SK-N-SH treated with all-trans-retinoic acid at 6 μM for 48 hours (cell line): ENCODE results near the gene MAGEA8.

Source experiments
- ARNTL ChIP-seq: fragments of 450-650 bp; formaldehyde crosslinking; IDR thresholded peaks from 2 replicates; pipeline ENCODE4 v1.5.0; 2020; ENCODE audit warnings: low read depth, mild to moderate bottlenecking, moderate library complexity, borderline replicate concordance
- BACH2 ChIP-seq: fragments of 250-450 bp; sonication (Bioruptor Pico); IDR thresholded peaks from 2 replicates; pipeline ENCODE4 v1.9.0; 2021; ENCODE audit warnings: mild to moderate bottlenecking, borderline replicate concordance
- CSDC2 ChIP-seq: fragments of 250-450 bp; sonication (Bioruptor Pico); IDR thresholded peaks from 2 replicates; pipeline ENCODE4 v1.5.0; 2020; ENCODE audit warnings: mild to moderate bottlenecking, moderate library complexity
- ESRRG ChIP-seq: fragments of 250-450 bp; sonication (Bioruptor Pico); IDR thresholded peaks from 2 replicates; pipeline ENCODE4 v1.6.1; 2021; ENCODE audit warnings: mild to moderate bottlenecking
- PPARA ChIP-seq: fragments of 250-450 bp; sonication (Bioruptor Pico); IDR thresholded peaks from 2 replicates; pipeline ENCODE4 v1.5.0; 2020; ENCODE audit warnings: mild to moderate bottlenecking, borderline replicate concordance
- RARB ChIP-seq: fragments of 250-450 bp; sonication (Bioruptor Pico); IDR thresholded peaks from 2 replicates; pipeline ENCODE4 v1.8.0; 2021; ENCODE audit warnings: mild to moderate bottlenecking, moderate library complexity
- ZC3H10 ChIP-seq: fragments of 250-450 bp; sonication (Bioruptor Pico); IDR thresholded peaks from 2 replicates; pipeline ENCODE4 v1.5.1; 2021; ENCODE audit warnings: mild to moderate bottlenecking, moderate library complexity
- ZFP3 ChIP-seq: fragments of 250-450 bp; sonication (Bioruptor Pico); IDR thresholded peaks from 2 replicates; pipeline ENCODE4 v1.5.0; 2020; ENCODE audit warnings: mild to moderate bottlenecking, moderate library complexity
- ZFP30 ChIP-seq: fragments of 450-650 bp; formaldehyde crosslinking; IDR thresholded peaks from 2 replicates; pipeline ENCODE4 v1.5.0; 2022; ENCODE audit warnings: mild to moderate bottlenecking, moderate library complexity
- ZNF565 ChIP-seq: fragments of 450-650 bp; formaldehyde crosslinking; conservative IDR thresholded peaks from 2 replicates; pipeline ENCODE4 v1.5.0; 2020; ENCODE audit warnings: low read depth, mild to moderate bottlenecking, moderate library complexity
- TF ChIP-seq, protein P1 (sequence below): fragments of 250-450 bp; sonication (Bioruptor Pico); IDR thresholded peaks from 2 replicates; pipeline ENCODE4 v1.5.1; 2020; ENCODE audit warnings: low read depth, mild to moderate bottlenecking, moderate library complexity
- TF ChIP-seq, protein P2 (sequence below): fragments of 250-450 bp; sonication (Bioruptor Pico); IDR thresholded peaks from 2 replicates; pipeline ENCODE4 v1.8.0; 2020; ENCODE audit warnings: mild to moderate bottlenecking, moderate library complexity, borderline replicate concordance
- TF ChIP-seq, protein P3 (sequence below): fragments of 250-450 bp; sonication (Bioruptor Pico); IDR thresholded peaks from 2 replicates; pipeline ENCODE4 v1.5.0; 2020; ENCODE audit warnings: mild to moderate bottlenecking, moderate library complexity
- TF ChIP-seq, protein P4 (sequence below): fragments of 250-450 bp; sonication (Bioruptor Pico); IDR thresholded peaks from 2 replicates; pipeline ENCODE4 v1.5.1; 2021; ENCODE audit warnings: mild to moderate bottlenecking, moderate library complexity

DNA sequence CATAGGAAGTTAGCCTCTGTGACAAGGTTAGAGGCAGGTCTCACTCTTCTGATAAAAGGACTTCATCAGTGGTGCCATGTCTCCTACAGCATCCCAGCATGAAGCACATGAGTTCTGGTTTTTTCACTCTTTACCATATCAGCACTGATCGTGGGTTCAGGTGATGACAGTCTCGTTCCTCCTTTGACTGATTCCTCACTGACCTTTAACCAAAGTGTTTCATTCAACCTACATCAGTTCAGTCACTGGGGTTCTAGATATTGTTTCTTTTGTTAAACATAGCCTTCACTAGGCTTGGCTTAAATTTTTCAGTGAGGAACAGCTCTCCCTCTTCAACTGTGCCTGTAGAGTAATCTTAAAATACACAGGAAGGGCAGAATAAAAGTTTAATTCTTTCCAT lies 9.6 kb upstream of the MAGEA8 start:
- TF ChIP-seq ZFP3 (CRISPR knock-in tag) (no peak), ZNF565 (CRISPR knock-in tag) (no peak), CSDC2 (CRISPR knock-in tag) (no peak), ESRRG (no peak), RARB (no peak), ZFP30 (CRISPR knock-in tag) (no peak), PPARA (CRISPR knock-in tag) (no peak), BACH2 (CRISPR knock-in tag) (no peak), ARNTL (CRISPR knock-in tag) (no peak), ZC3H10 (CRISPR knock-in tag) (no peak)
- TF ChIP-seq, protein P1, sequence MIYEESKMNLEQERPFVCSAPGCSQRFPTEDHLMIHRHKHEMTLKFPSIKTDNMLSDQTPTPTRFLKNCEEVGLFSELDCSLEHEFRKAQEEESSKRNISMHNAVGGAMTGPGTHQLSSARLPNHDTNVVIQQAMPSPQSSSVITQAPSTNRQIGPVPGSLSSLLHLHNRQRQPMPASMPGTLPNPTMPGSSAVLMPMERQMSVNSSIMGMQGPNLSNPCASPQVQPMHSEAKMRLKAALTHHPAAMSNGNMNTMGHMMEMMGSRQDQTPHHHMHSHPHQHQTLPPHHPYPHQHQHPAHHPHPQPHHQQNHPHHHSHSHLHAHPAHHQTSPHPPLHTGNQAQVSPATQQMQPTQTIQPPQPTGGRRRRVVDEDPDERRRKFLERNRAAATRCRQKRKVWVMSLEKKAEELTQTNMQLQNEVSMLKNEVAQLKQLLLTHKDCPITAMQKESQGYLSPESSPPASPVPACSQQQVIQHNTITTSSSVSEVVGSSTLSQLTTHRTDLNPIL (CRISPR knock-in tag), result no peak
- TF ChIP-seq, protein P2, sequence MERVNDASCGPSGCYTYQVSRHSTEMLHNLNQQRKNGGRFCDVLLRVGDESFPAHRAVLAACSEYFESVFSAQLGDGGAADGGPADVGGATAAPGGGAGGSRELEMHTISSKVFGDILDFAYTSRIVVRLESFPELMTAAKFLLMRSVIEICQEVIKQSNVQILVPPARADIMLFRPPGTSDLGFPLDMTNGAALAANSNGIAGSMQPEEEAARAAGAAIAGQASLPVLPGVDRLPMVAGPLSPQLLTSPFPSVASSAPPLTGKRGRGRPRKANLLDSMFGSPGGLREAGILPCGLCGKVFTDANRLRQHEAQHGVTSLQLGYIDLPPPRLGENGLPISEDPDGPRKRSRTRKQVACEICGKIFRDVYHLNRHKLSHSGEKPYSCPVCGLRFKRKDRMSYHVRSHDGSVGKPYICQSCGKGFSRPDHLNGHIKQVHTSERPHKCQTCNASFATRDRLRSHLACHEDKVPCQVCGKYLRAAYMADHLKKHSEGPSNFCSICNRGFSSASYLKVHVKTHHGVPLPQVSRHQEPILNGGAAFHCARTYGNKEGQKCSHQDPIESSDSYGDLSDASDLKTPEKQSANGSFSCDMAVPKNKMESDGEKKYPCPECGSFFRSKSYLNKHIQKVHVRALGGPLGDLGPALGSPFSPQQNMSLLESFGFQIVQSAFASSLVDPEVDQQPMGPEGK (CRISPR knock-in tag), result no peak
- TF ChIP-seq, protein P3, sequence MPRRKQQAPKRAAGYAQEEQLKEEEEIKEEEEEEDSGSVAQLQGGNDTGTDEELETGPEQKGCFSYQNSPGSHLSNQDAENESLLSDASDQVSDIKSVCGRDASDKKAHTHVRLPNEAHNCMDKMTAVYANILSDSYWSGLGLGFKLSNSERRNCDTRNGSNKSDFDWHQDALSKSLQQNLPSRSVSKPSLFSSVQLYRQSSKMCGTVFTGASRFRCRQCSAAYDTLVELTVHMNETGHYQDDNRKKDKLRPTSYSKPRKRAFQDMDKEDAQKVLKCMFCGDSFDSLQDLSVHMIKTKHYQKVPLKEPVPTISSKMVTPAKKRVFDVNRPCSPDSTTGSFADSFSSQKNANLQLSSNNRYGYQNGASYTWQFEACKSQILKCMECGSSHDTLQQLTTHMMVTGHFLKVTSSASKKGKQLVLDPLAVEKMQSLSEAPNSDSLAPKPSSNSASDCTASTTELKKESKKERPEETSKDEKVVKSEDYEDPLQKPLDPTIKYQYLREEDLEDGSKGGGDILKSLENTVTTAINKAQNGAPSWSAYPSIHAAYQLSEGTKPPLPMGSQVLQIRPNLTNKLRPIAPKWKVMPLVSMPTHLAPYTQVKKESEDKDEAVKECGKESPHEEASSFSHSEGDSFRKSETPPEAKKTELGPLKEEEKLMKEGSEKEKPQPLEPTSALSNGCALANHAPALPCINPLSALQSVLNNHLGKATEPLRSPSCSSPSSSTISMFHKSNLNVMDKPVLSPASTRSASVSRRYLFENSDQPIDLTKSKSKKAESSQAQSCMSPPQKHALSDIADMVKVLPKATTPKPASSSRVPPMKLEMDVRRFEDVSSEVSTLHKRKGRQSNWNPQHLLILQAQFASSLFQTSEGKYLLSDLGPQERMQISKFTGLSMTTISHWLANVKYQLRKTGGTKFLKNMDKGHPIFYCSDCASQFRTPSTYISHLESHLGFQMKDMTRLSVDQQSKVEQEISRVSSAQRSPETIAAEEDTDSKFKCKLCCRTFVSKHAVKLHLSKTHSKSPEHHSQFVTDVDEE (CRISPR knock-in tag), result no peak
- TF ChIP-seq, protein P4, sequence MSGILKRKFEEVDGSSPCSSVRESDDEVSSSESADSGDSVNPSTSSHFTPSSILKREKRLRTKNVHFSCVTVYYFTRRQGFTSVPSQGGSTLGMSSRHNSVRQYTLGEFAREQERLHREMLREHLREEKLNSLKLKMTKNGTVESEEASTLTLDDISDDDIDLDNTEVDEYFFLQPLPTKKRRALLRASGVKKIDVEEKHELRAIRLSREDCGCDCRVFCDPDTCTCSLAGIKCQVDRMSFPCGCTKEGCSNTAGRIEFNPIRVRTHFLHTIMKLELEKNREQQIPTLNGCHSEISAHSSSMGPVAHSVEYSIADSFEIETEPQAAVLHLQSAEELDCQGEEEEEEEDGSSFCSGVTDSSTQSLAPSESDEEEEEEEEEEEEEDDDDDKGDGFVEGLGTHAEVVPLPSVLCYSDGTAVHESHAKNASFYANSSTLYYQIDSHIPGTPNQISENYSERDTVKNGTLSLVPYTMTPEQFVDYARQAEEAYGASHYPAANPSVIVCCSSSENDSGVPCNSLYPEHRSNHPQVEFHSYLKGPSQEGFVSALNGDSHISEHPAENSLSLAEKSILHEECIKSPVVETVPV (CRISPR knock-in tag), result no peak
